Activated CD8-positive, alpha-beta memory T cell treated with anti-CD3 and anti-CD28 coated beads, Interleukin-2, amount 50 U/mL, for 48 hours (primary cell): ENCODE measurements around the gene CST11.
"Not testable (repeated sequence)": the region's sequence is repeated elsewhere in the genome, so short reads cannot be mapped to it uniquely, and the experiment has no call there.

Source experiments
- DNase-seq: peaks from one replicate; pipeline ENCODE4 v3.0.0-alpha.2; 2020

Gene CST11, protein sequence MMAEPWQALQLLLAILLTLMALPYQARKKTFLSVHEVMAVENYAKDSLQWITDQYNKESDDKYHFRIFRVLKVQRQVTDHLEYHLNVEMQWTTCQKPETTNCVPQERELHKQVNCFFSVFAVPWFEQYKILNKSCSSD

DNA sequence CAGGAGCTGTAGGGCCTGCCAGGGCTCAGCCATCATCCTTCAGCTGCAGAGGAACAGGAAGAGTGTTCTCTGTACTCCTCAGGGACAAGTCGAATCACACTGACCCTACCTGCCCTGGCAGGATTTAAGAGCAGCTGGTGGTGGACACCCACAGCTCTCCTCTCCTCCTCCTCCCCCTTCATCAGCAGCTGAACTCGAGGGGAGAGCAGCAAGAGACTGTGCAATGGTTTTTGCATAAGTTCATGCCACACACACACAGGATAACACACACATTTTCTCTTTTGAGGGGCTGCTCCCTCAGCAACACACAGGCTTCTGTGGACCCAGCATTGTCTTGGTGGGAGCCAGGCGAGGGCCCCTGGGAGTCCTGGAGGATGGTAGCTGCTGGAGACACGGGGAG is at the start of gene CST11:
CST11 (minus strand) TSS at position 101 of the 400 bp plus-strand sequence; CDS start at position 36, 65 bp downstream.
- no peak for DNase-seq

DNA sequence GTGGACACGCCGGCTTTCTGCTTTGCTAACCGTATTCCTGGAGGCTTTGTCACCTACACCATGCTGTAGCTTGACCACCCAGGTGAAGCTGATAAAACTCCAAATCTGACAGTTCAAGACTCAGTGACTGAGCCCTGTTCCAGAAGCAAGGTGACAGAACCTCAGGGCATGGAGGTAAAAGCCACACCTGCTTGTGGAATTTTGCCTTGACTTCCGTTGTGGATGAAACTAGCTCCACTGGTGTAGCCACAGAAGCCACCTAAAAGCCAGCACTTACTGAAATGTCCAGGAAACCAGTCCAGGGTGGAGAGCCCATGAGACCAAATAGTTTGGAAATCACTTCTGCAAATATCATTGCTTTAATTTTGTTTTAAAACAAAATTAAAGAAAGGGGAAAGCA is 49.2 kb upstream of the CST11 start:
- DNase-seq, result no peak

DNA sequence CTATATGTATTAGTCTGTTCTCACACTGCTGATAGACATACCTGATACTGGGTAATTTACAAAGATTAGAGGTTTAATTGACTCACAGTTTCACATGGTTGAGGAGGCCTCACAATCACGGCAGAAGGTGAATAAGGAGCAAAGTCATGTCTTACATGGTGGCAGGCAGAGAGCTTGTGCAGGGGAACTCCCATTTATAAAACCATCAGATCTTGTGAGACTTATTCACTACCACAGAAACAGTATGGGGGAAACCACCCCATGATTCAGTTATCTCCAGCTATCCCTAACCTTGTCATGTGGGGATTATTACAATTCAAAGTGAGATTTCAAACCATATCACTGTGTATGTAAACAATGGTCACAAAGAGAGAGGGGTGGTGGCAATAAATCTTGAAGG is 44.9 kb upstream of the CST11 start:
- no peak for DNase-seq

DNA sequence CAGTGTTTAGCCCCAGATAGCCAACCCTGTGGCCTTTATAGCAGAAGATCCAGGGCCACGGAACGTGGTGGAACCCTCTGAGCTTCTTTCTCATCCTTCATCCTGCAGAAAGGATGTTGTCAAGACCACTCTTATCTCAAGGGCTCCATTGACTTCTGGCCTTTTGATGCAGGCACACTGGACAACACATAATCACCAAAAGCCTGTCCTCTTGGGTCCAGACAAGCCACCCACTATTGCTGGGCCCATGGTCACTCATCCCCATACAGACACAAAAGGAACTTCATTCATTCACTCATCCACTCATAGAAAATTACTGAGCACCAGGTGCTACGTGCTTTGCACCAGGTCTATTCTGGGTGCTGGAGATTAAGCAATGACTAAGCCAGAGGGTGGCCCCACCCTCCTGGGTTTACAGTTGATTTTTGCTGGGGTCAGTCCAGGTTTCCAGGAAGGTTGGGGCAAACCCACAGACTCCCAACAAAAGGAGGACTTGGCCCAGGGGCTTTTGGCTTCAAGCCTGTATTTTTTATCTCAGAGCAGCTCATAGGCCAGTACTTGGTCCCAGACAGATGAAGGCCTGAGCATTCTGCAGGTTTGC is 40.6 kb upstream of the CST11 start:
- no peak for DNase-seq

DNA sequence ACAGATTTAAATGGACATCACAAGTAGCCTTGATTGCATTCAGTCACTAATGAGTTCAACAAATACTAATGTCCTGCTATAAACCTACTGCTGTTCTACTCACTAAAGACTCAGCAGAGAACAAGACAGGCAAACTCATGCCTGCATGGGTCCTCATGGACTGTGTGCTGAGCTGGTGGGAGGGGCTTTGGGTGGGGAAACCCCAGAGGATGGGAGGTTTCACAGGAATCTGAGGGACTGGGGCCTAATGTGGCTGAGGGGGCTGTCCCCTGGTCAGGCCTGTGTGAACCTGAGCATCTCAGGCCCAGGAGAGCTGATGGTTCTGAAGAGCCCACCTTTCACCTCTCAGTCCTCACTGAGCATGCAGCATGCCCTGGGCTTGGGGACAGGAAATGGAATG is 39.6 kb upstream of the CST11 start:
- no peak for DNase-seq

DNA sequence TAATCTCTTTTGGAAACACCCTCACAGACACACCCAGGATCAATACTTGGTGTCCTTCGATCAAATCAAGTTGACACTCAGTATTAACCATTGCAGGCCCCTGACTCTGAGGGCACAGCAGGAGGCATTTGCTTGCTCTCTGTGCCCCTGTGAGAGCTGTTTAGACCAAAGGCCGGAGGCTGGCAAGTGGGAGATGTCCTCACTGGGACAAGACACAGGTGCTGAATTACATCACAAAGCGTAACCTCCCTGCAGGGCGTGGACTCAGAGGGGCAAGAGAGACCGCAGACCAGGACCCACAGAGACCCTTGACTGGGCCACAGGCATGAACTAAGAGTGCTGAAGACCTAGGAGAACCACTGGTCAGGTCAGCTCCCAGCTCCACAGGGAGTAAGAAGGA is 38.1 kb upstream of the CST11 start, which contains the start of gene CST8:
CST8 (plus strand) TSS at position 301 of the 400 bp plus-strand sequence. CDS start 551 bp downstream, outside the sequence.
- DNase-seq, result no peak

DNA sequence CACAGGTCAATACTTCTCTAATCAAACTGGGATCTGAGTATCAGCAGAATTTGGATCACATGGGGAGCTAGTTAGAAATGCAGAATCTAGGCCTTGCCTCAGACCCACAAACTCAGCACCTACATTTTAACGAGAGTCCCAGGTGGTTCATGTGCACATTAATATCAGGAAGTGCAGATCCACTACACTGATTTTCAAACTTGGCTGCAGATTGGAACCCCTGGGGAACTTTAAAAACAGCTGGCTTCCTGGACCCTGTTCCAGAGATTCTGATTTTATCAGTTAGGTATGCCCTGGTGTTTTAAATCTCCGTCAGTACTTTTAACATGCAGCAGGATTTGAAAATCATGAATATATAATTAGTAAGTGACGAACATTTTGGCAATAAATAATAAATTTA is 36.3 kb upstream of the CST11 start:
- DNase-seq, result no peak

DNA sequence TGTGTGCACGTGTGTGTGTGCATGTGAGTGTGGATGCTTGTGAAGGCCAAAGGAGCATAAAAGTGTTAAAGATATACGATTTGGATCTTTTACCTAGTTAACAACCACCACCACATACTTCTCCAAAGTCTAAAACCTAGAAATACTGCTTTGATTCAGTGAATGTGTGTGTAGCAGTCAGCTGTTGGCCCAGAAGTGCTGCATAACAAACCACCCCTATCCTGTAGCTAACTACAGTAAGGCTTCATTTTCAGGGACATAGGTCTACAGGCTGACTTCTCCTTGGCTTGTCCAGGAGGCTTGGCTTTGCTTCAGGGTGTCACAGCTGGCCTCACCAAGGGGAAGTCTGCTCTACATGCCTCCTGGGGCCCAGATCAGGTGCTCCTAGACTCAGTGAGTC is 35.8 kb upstream of the CST11 start:
- DNase-seq, result no peak

DNA sequence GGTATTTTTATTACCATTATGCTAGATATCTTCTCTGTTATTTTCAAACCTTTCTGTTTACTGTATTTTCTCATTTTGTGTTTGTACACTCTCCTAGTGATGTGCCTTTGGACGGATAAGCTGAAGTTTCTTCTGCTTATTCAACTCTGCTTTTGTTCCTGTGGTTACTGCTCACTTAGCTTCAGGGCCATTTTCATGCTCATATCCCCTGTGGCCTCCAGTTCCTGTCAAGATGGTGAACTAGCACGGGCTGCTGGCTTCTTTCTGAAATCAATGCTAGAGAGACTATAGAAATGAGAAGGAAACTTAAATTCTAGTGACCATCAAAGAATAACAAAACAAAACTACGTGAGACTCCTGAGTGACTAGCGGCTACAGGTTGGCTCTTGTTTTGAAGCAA is 31.4 kb upstream of the CST11 start:
- no peak for DNase-seq

DNA sequence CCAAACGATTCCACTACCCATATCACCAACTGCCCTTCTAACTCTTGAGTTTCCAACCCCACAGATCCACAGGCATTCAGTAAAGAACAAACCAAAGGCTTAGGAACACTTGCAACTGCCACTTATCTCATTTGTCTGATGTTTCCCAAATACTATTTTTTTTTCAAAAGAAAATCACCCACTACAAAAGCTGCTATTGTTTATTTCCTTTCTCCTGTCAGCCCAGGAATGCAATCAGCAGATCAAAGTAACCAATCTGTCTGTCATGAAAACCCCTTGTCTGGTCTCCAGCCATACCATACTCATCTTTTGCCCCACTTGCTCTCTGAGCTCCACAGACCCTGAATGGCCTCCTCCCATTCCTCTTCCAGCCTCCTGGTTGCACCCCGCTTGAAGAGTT is 29.5 kb upstream of the CST11 start:
- no peak for DNase-seq

DNA sequence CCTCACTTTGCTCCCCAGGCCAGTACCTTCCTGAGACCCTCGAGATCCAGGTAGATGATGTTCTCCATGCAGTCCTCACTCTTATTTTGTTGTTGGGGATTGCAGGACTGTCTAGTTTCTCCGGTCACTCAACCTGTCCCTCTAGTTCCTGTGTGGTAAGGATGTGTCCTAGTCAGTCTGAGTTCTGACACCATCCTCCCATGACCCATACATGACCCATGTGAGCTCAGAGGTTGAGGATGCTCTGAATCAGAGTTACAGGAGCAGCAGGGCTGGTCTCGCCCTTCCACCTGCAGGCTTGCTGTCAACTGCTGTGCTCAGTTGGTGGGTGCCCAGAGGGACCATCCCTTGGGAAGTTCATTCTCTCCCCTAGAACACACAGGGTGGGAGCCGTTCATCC is 26.4 kb upstream of the CST11 start:
- no peak for DNase-seq

DNA sequence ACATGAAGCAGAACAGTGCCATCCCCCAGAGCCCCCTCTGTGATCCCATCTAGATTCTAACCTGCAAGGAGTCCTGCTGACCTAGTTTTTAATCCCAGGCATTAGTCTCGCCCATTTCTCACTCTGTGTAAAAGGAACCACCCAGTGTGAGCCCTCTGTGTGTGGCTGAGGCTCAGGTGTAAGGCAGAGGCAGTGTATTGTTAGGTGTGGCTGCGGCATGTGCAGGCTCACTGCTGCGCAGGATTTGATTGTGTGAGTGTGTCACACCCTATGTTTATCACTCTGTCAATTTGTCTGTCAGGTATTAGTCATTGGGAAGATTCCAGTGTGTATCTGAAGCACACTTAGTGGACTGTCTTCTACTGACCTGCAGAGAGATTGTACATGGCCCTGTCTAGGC is 24.5 kb upstream of the CST11 start:
- DNase-seq, result no peak

DNA sequence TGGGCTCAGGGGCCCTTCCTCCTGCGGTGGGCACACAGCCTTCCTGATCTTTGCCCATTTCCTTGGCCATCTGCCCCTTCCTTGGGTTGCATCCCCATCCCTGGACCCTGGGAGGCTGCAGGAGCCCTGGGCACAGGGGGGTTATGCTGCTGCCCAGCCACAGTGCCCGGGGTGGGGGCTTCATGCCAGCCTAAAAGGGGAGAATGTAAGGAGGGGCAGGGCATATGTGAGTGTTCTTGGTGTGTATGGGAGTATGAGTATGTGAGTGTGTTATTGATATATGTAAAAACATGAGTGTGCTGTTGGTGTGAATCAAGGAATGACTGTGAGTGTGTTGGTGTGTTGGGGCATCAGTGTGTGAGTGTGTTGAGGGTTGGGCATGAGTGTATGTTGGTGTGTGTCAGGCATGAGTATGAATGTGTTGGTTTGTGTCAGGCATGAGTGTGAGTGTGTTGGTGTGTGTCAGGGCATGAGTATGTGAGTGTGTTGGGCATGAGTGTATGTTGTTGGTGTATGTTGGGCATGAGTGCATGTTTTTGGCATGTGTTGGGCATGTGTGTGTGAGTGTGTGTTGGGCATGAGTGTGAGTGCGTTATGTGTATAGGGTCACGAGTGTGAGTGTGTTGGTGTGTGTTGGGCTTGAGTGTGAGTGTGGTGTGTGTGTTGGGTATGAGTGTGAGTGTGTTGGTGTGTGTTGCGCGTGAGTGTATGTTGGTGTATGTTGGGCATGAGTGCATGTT is 23.5 kb upstream of the CST11 start:
- DNase-seq, result no peak

DNA sequence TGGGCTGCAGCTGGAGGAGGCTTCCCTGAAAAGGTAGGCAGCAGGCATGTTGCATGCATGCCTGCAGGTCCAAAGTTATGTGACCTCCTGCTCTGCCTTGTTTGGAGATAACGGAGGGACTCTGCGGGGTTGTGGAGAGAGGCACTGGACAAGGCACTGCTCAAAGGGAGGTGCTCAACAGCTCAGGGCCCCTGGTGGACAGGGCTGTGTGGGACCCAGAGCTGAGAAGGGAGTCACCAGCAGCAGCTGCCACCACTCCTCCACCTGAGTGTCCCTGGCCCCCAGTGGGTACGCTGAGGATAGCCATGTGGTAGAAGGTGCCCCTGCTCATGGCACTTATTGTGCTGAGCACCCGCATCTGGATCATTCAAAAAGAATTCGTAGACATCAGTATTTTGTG is 22.7 kb upstream of the CST11 start:
- no peak for DNase-seq

DNA sequence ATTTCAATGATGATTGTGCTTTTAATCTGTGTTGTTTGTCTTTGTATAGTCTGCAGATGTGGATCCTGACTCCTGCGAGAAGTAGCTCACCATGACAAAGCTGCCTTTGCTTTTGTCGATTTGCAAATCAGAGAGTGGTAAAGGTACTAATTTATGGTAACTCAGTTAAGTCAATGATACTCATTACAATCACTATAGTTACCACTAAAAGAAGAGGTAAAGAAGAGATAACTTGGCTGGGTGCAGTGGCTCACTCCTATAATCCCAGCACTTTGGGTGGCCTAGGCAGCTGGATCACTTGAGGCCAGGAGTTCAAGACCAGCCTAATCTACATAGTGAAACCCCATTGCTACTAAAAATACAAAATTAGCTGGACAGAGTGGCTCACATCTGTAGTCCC is 20.6 kb upstream of the CST11 start:
- not testable (repeated sequence) for DNase-seq

DNA sequence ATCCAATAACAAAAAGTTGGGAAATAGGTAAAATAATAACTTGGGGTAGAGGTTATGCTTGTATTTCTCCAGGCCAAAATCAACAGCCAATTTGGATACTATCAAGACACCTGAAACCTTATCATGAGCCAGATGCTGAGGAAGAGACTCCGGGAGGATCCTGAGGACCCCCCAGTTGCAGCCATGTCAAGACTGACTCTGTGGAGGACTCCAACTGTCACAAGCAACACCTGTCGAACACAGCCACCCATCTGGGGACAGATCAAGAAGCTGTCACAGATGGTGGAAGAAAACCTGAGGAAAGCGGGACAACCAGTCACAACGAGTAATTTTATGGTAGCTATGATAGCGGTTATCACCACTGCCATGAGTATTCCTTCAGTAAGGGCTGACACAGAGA is 19.6 kb upstream of the CST11 start:
- DNase-seq, result not testable (repeated sequence)

DNA sequence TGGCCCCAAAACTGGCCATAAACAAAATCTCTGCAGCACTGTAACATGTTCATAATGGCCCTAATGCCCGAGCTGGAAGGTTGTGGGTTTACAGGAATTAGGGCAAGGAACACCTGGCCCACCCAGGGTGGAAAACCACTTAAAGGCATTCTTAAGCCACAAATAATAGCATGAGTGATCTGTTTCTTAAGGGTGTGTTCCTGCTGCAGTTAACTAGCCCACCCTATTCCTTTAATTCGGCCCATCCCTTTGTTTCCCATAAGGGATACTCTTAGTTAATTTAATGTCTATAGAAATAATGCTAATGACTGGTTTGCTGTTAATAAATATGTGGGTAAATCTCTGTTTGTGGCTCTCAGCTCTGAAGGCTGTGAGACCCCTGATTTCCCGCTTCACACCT is 14.3 kb upstream of the CST11 start:
- DNase-seq, result not testable (repeated sequence)

DNA sequence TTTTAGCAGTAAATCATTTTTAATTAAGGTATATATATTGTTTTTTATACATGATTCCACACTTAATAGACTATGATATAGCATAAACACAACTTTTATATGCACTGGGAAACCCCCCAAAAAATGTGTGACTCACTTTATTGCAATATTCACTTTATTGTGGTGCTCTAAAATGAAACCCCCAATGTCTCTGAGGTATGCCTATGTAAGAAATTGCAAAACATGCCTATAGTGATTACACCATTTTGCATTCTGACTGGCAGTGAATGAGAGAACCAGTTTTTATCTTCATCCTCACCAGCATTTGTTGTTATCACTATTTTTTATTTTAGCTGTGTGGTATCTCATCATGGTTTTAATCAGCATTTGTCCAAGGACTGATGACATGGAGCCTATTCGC is 8.5 kb upstream of the CST11 start:
- DNase-seq, result no peak

DNA sequence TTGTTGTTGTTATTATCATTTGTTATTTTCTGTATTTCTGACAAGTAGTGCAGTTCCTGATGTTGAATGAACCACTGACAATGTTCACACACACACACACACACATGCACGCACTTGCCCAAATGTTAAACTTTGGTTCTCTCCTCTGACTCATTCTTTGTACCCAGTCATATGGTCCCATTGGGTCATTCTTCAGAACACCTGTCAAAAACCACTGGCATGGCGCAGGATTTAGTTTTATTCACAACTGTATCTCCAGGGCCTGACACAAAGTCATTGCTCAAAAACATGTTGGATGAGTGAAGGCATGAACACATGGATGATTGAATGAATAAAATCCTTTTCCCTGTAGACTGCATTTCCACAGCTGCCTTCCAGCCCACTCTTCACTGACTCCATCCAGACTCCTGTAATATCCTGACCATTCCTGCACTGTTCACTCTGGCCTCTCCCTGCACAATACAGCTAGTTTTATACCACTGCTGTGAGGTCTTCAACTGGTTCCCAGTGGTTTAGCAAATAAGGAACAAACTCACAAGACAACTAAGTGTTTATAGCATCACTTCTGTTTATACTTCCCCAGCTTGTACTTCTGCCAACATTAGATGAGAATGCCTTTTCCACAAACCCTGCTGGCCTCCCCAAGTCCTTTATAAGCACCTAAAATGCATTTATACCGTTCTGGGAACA is 6.9 kb upstream of the CST11 start:
- no peak for DNase-seq

DNA sequence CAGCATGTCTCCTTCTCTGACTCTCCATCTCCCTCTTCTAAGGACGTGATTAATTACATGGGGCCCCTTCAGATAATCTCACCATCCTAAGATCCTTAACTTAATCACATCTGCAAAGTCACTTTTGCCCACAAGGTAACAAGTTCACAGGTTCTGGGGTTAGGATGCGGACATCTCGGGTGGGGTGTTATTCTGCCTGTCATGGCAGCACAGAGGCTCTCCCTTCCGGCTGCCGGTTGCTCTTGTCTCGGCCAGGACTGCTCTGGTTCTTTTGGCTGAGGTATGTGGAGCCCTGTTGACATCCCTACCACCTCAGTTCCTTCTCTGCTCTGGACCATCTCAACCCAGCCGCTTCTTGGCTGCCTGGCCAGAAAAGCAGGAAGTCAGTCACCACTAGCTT is 4.2 kb upstream of the CST11 start:
- DNase-seq, result no peak

DNA sequence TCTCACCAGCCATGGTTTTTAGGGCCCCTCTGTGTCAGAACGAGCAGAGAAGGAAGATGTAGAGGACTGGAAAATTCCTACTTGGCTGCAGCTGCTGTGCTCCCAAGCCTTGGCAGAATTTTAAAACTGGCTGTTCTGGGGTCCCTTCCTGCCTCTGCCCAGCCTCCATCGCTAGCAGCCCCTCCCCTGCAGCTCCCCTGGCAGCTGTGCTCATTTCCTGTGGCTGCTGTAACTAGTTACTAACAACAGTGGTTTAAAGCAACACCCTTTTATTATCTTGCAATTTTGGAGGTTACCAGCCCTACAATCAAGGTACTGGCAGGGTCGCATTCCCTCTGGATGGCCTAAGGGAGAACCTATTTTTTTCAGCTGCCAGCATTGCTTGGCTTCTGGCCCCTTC is 3.7 kb upstream of the CST11 start:
- DNase-seq, result no peak

DNA sequence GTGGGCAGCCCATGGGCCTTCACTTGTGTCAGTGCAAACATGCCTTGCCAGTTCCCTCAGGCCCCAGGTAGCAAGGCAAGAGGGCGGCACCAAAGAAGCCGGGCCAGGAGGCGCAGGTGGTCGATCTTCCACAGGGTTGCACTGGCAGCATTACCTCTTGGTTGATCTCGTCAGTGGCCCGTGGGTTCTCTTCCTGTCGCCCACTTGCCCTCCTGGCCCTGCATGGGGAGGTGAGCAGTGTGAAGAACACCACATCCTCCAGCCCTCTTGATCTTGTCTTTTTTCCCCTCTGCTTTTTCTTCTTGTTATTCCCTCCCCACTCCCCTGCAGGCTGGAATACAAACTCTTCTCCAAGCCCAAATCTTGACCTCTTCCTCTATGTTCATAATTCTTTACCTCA is 3.0 kb upstream of the CST11 start:
- DNase-seq, result no peak

DNA sequence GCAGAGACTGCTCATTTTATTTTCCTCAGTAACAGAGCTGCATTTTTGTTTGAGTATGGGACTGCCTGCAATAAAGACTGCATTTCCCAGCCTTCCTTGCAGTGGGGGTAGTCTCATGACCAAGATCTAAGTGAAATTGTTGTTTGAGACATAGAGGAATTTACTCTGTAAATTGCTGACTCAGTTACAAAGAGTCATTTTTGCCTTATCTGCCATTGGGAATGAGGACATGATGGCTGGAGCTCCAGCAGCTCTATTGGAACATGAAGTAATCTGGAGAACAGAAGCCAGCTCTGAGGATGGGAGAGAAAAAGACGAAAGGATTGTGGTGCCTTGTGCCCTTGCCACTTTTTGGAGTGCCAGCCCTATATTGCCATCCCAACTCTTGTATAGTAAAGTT is 2.1 kb upstream of the CST11 start:
- DNase-seq, result no peak
